KMS-11 (cell line): ENCODE measurements around the gene EFNB2.

Experiments used
- H2AFZ ChIP-seq: fragments of 200-600 bp; sonication (generic); 2 replicates; pipeline ENCODE4 v1.6.1; 2016; ENCODE audit warnings: antibody characterized with exemption, mixed run types, low read depth
- H3K27ac ChIP-seq: fragments of 200-600 bp; sonication (generic); 2 replicates; pipeline ENCODE4 v1.6.1; 2016; ENCODE audit warnings: mild to moderate bottlenecking, mixed run types
- H3K27me3 ChIP-seq: fragments of 200-600 bp; sonication (generic); 2 replicates; pipeline ENCODE4 v1.6.1; 2017; ENCODE audit warnings: mild to moderate bottlenecking, low read depth, mixed run types, moderate library complexity; ENCODE audit not compliant: insufficient read depth
- H3K36me3 ChIP-seq: fragments of 200-600 bp; sonication (generic); 2 replicates; pipeline ENCODE4 v1.6.1; 2017; ENCODE audit warnings: mild to moderate bottlenecking, mixed run types; ENCODE audit not compliant: insufficient read depth
- H3K4me1 ChIP-seq: fragments of 200-600 bp; sonication (generic); 2 replicates; pipeline ENCODE4 v1.6.1; 2016; ENCODE audit warnings: mild to moderate bottlenecking, low read depth, mixed run types; ENCODE audit not compliant: poor library complexity, severe bottlenecking
- H3K4me2 ChIP-seq: fragments of 200-600 bp; sonication (generic); 2 replicates; pipeline ENCODE4 v1.7.0; 2016; ENCODE audit warnings: mild to moderate bottlenecking, mixed run types
- H3K4me3 ChIP-seq: fragments of 200-600 bp; sonication (generic); IDR thresholded peaks from 2 replicates; pipeline ENCODE4 v1.6.1; 2017; ENCODE audit warnings: low read depth, low read length, mixed read lengths; ENCODE audit not compliant: insufficient read depth
- H3K79me2 ChIP-seq: fragments of 200-600 bp; sonication (generic); 2 replicates; pipeline ENCODE4 v1.6.1; 2016; ENCODE audit warnings: low read depth, mixed run types; ENCODE audit not compliant: insufficient read depth
- H3K9ac ChIP-seq: fragments of 200-600 bp; sonication (generic); 2 replicates; pipeline ENCODE4 v1.6.1; 2016; ENCODE audit warnings: mild to moderate bottlenecking, mixed run types
- H4K20me1 ChIP-seq: fragments of 200-600 bp; sonication (generic); 2 replicates; pipeline ENCODE4 v1.6.1; 2016; ENCODE audit warnings: mild to moderate bottlenecking, mixed run types; ENCODE audit not compliant: insufficient read depth
- TF ChIP-seq, protein P1 (sequence below): fragments of 200-600 bp; sonication (generic); conservative IDR thresholded peaks from 2 replicates; pipeline ENCODE4 v1.6.1; 2017; ENCODE audit warnings: low read depth, mild to moderate bottlenecking, antibody characterized with exemption, low read length, moderate library complexity, mixed read lengths

Gene EFNB2

DNA sequence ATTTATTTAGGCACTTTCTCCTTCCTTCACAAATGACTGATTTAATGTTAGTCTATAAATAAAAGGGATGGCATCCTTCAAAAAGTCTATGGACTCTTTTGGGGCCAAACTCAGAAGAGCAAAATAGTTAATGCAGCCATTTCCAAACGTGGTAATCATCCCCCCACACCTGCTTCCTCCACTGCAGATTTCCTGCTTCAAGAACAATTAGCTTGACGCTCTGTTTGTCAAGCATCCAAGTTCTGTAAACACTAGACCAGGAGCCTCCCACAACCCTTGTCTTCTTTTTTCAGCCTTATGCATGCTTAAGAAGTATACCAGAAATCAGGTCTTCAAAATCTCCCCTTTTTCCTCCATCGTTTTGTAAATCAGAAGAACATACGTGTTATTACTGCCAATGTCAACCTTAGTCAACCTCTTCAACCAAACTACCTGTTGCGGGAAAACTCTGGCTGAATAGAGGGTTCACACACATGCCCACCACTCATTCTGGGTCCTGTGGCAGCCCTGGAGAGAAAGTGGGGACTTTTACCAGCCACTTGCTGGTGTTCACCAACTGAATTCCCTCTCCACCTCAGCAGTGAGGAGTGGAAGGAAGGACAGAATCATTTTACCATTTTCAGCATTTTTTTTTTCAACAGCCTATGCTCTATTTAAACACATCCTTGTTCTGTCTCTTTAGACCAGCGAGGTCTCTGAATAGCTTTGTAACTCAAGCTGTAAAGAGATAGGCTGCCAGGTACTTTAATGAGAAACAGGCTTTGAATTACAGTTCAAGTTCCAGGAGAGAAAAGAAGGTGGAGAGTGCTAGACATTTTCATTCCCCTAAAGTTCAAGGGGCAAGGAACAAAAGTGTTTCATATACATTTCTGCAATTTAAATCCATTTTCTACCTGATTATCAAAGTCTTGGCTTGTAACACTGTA is 39.1 kb downstream of the EFNB2 start:
- TF ChIP-seq, protein P1, sequence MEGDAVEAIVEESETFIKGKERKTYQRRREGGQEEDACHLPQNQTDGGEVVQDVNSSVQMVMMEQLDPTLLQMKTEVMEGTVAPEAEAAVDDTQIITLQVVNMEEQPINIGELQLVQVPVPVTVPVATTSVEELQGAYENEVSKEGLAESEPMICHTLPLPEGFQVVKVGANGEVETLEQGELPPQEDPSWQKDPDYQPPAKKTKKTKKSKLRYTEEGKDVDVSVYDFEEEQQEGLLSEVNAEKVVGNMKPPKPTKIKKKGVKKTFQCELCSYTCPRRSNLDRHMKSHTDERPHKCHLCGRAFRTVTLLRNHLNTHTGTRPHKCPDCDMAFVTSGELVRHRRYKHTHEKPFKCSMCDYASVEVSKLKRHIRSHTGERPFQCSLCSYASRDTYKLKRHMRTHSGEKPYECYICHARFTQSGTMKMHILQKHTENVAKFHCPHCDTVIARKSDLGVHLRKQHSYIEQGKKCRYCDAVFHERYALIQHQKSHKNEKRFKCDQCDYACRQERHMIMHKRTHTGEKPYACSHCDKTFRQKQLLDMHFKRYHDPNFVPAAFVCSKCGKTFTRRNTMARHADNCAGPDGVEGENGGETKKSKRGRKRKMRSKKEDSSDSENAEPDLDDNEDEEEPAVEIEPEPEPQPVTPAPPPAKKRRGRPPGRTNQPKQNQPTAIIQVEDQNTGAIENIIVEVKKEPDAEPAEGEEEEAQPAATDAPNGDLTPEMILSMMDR: no peak
- H3K27me3 ChIP-seq: no peaks in the 10 kb centered on the region
- H3K4me2 ChIP-seq: no peak overlapping the region
- no peaks in the 10 kb centered on the region for H4K20me1 ChIP-seq
- H3K79me2 ChIP-seq: no peaks in the 10 kb centered on the region
- no peak overlapping the region for H3K9ac ChIP-seq
- no peak overlapping the region for H2AFZ ChIP-seq
- no peaks in the 10 kb centered on the region for H3K36me3 ChIP-seq
- H3K4me1 ChIP-seq: peaks cover 46% of the 10 kb centered on the region
- H3K27ac ChIP-seq: no peak overlapping the region
- H3K4me3 ChIP-seq: no peak overlapping the region

DNA sequence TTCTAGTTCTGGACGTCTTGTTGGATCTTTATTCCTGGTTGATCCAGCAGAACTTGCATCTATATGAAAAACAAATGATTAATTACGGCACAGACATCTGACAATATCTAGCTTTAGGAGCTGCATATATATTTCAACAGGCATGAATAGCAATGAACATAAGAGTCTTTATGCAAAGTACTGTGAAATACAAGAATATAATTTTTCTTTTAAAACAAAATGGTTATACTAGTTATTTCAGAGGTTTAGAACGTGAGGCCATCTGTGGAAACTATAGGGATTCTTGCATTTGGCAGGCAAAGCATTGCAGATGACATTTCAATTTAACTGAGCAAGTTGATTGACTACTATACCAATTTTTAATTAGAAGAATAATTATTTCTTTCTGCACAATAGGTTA is 40.5 kb downstream of the EFNB2 start:
- TF ChIP-seq, protein P1: no peak
- Histone ChIP-seq H3K27me3 (no peaks in the 10 kb centered on the region), H3K27ac (no peak overlapping the region), H2AFZ (no peak overlapping the region), H3K4me2 (no peak overlapping the region), H4K20me1 (no peaks in the 10 kb centered on the region), H3K79me2 (no peaks in the 10 kb centered on the region), H3K4me3 (no peak overlapping the region), H3K36me3 (no peaks in the 10 kb centered on the region), H3K9ac (no peak overlapping the region), H3K4me1 (peaks cover 32% of the 10 kb centered on the region)

DNA sequence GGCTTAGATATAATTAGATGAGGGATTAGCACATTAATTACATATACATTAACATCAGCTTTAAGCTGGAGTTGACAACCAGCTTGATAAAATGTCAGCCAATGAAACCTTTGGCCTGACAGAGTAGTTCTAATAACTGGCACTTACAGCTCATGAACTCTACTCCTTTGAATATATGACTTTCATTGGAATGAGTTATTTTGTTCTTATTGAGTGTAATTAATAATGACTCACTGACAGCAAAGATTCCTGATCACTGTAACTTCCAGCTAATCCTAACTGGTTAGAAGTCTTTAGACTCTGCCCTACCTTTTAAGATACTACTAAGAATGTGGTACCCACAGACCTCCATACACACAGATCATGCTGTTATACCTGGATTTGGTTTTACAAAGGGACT is 41.0 kb downstream of the EFNB2 start:
- Histone ChIP-seq H3K79me2 (no peaks in the 10 kb centered on the region), H3K9ac (no peak overlapping the region)
- TF ChIP-seq, protein P1: no peak

DNA sequence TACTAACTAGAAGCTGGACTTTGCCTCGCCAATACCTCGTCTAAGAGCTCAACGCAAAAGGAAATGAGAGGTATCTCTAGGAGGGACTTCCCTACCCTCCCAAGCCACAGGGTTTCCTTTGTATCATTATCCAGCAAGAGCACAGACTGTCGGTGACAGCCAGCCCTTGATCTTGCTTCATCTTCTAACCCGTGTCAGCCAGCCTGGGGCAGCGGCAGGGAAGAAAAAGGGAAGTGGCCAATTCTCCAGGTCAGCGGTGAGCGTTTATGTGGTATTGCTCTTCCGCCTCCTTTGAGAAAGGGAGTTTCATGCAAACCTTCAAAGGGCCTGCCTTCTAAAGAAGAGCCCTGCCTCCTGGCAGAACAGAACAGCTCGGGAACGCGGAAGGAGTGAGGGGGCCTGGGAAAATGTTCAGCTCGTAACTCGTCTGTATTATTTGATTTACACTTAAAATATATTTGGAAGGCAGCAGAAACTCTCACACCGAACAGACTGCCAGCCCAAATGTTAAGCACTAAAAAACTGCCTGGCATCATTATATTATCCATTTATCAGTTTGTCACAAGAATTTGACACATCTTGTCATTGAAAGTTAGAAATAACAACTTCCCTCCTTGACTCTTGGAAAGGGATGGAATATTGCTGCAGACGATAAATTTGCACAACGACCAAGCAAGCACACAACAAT is 41.8 kb downstream of the EFNB2 start:
- H3K36me3 ChIP-seq: no peaks in the 10 kb centered on the region
- no peaks in the 10 kb centered on the region for H3K27me3 ChIP-seq
- H3K4me2 ChIP-seq: no peak overlapping the region
- no peak overlapping the region for H3K27ac ChIP-seq
- no peak overlapping the region for H3K4me3 ChIP-seq
- H3K79me2 ChIP-seq: no peaks in the 10 kb centered on the region
- no peaks in the 10 kb centered on the region for H4K20me1 ChIP-seq
- TF ChIP-seq, protein P1: no peak
- H2AFZ ChIP-seq: no peak overlapping the region
- peaks cover 20% of the 10 kb centered on the region for H3K4me1 ChIP-seq
- H3K9ac ChIP-seq: no peak overlapping the region

More for the DNA sequence above, 41.0 kb downstream of the EFNB2 start:
- Histone ChIP-seq H2AFZ (no peak overlapping the region), H3K27ac (no peak overlapping the region), H4K20me1 (no peaks in the 10 kb centered on the region), H3K4me1 (peaks cover 28% of the 10 kb centered on the region), H3K36me3 (no peaks in the 10 kb centered on the region), H3K4me3 (no peak overlapping the region), H3K4me2 (no peak overlapping the region), H3K27me3 (no peaks in the 10 kb centered on the region)
